MG63 (cell line): ENCODE measurements around the gene AKAP8L. TPM values are rescaled to one million over a fixed set of nuclear protein-coding genes. Genes with fewer than 3 reads are reported as not detected.
"Not testable (repeated sequence)": the region's sequence is repeated elsewhere in the genome, so short reads cannot be mapped to it uniquely, and the experiment has no call there.

Source experiments
- DNase-seq: peaks from one replicate; pipeline ENCODE4 v3.0.0-alpha.2; 2020
- H3K27me3 ChIP-seq: fragments of 250-450 bp; sonication (Bioruptor Pico); 2 replicates; pipeline ENCODE4 v1.5.1; 2020; ENCODE audit warnings: mild to moderate bottlenecking, moderate library complexity
- H3K36me3 ChIP-seq: fragments of 250-450 bp; sonication (Bioruptor Pico); 2 replicates; pipeline ENCODE4 v1.5.1; 2020; ENCODE audit warnings: mild to moderate bottlenecking, moderate library complexity
- H3K4me3 ChIP-seq: fragments of 250-450 bp; sonication (Bioruptor Pico); 2 replicates; pipeline ENCODE4 v1.5.1; 2020; ENCODE audit warnings: mild to moderate bottlenecking, moderate library complexity
- H3K9me3 ChIP-seq: fragments of 250-450 bp; sonication (Bioruptor Pico); 2 replicates; pipeline ENCODE4 v1.5.1; 2020; ENCODE audit warnings: mild to moderate bottlenecking, moderate library complexity
- total RNA-seq: library from RNA; depleted of rRNA; stranded (reverse); fragments of >200 nt; shearing (Covaris generic); gene quantifications from 2 replicates; pipeline ENCODE4 v1.2.3, GENCODE V29; 2014; ENCODE audit warnings: low replicate concordance

AKAP8L gene
- total RNA-seq, 1 experiment from 2014 or later = 108 TPM

DNA sequence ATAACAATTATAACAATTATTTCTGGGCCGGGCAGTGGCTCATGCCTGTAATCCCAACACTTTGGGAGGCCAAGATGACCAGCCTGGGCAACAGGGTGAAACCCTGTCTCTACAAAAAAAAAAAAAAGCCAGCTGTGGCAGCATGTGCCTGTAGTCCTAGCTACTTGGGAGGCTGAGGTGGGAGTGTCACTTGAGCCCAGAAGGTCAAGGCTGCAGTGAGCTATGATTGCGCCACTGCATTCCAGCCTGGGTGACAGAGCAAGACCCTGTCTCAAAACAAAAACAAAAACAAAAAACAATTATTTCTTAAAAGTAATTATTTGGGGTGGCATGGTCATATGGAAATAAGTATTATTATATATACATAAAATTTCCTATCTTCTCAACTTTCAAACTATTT, 7.4 kb downstream of the AKAP8L start:
- H3K9me3 ChIP-seq, H3K27me3 ChIP-seq, H3K4me3 ChIP-seq, DNase-seq: not testable (repeated sequence)
- H3K36me3 ChIP-seq = peaks cover 77% of the 10 kb centered on the region

GRCh38 chr19:15404780-15405211, 14.0 kb downstream of the AKAP8L start:
- H3K4me3 ChIP-seq = no peak overlapping the region
- no peaks in the 10 kb centered on the region for H3K9me3 ChIP-seq
- peaks cover 81% of the 10 kb centered on the region for H3K36me3 ChIP-seq
- DNase-seq = no peak
- no peaks in the 10 kb centered on the region for H3K27me3 ChIP-seq

DNA sequence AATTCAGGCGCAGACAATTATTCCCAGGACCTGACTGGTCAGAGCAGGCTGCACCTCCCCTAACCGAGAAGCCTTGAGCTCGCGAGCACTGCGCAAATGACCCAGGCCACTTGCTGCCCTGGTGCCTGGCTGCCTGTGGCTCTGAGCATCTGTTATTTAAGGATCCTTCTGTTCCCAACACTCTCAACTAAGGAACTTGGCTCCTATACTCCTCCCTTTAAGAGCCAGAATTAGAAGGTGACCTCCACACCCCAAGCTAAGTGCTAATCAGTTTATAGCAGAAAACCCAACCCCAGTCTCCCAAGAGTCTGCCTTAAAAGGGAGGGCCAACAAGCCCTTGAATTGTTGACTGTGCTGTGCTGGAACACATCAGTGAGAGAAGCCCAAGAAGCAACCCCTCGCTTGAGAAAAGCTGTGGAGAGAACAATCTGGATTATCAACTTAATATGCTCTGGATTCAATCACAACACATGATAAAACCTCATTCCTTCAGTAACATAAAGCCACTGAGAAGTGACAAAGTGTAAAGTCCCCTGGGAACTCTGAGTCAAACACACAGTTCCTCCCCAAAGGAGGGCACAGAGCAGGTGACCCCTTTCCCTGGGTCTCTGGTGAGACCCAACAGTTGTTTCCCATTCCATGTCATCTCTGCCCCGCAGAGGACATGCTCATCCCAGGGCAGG, 14.6 kb downstream of the AKAP8L start:
- no peaks in the 10 kb centered on the region for H3K27me3 ChIP-seq
- no peak for DNase-seq
- H3K36me3 ChIP-seq = peaks cover 81% of the 10 kb centered on the region

DNA sequence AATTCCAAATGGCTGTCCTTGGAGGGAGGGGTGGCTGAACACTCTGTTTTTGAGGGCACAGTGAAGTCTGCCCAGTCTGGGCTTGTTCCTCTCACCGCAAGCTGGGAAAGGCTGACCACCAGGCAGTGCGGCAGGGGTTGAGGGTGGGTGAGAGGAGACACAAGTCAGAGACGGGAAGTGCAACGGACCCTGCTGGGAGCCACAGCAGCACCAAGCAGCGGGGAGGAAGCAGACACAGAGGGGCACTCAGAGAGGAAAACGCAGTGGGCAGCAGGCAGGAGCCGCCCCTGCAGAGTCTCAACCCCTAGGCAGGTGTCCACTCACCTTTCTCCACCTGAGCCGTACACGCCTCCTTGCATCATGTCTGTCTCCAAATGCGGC, 15.6 kb downstream of the AKAP8L start:
- H3K27me3 ChIP-seq = no peaks in the 10 kb centered on the region
- no peak overlapping the region for H3K4me3 ChIP-seq
- H3K9me3 ChIP-seq = no peaks in the 10 kb centered on the region
- DNase-seq = no peak
- peaks cover 86% of the 10 kb centered on the region for H3K36me3 ChIP-seq

More for the DNA sequence above, 14.6 kb downstream of the AKAP8L start:
- Histone ChIP-seq H3K9me3 (no peaks in the 10 kb centered on the region), H3K4me3 (no peak overlapping the region)

- DNase-seq = no peak
- H3K36me3 ChIP-seq = peaks cover 87% of the 10 kb centered on the region
- no peak overlapping the region for H3K4me3 ChIP-seq
Measured at GRCh38 chr19:15402411-15403150, 16.2 kb downstream of the AKAP8L start.

DNA sequence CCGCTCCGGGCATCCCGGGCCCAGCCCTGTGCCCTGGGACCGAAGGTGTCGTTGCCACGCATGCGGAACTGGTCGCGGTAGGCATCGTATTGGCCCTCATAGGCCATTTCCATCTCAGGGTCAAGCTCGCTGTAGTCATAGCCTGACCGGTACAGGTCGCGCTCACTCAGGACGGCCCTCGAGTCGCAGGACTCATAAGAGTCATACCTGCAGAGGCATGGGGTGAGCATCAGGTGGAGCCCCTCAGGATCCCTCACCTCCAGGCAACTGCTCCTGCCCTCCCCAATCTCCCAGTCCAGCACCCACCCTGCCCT, 17.4 kb downstream of the AKAP8L start:
- H3K9me3 ChIP-seq = no peaks in the 10 kb centered on the region
- H3K27me3 ChIP-seq = no peaks in the 10 kb centered on the region
- DNase-seq = no peak
- H3K4me3 ChIP-seq = no peak overlapping the region
- H3K36me3 ChIP-seq = peaks cover 94% of the 10 kb centered on the region

More at GRCh38 chr19:15402411-15403150, 16.2 kb downstream of the AKAP8L start:
- H3K9me3 ChIP-seq = no peaks in the 10 kb centered on the region
- H3K27me3 ChIP-seq = no peaks in the 10 kb centered on the region

- H3K36me3 ChIP-seq = peaks cover 96% of the 10 kb centered on the region
- H3K4me3 ChIP-seq = no peak overlapping the region
- H3K9me3 ChIP-seq = no peaks in the 10 kb centered on the region
- no peak for DNase-seq
- no peaks in the 10 kb centered on the region for H3K27me3 ChIP-seq
Measured at GRCh38 chr19:15400521-15401396, 18.0 kb downstream of the AKAP8L start.

GRCh38 chr19:15399635-15400034, 19.2 kb downstream of the AKAP8L start:
- Histone ChIP-seq H3K4me3 (no peak overlapping the region), H3K36me3 (peaks cover 98% of the 10 kb centered on the region), H3K9me3 (no peaks in the 10 kb centered on the region), H3K27me3 (no peaks in the 10 kb centered on the region)
- DNase-seq = no peak

- peaks cover 98% of the 10 kb centered on the region for H3K36me3 ChIP-seq
- no peaks in the 10 kb centered on the region for H3K27me3 ChIP-seq
- no peaks in the 10 kb centered on the region for H3K9me3 ChIP-seq
Measured at GRCh38 chr19:15399234-15399515, 19.6 kb downstream of the AKAP8L start.

GRCh38 chr19:15398501-15399233, 20.1 kb downstream of the AKAP8L start:
- no peak overlapping the region for H3K4me3 ChIP-seq
- no peaks in the 10 kb centered on the region for H3K27me3 ChIP-seq
- no peak for DNase-seq
- peaks cover 98% of the 10 kb centered on the region for H3K36me3 ChIP-seq
- no peaks in the 10 kb centered on the region for H3K9me3 ChIP-seq

More at GRCh38 chr19:15399234-15399515, 19.6 kb downstream of the AKAP8L start:
- no peak for DNase-seq
- H3K4me3 ChIP-seq = no peak overlapping the region

GRCh38 chr19:15397782-15398181, 21.0 kb downstream of the AKAP8L start:
- no peak for DNase-seq
- H3K27me3 ChIP-seq = no peaks in the 10 kb centered on the region
- no peaks in the 10 kb centered on the region for H3K9me3 ChIP-seq
- no peak overlapping the region for H3K4me3 ChIP-seq
- peaks cover 98% of the 10 kb centered on the region for H3K36me3 ChIP-seq

DNA sequence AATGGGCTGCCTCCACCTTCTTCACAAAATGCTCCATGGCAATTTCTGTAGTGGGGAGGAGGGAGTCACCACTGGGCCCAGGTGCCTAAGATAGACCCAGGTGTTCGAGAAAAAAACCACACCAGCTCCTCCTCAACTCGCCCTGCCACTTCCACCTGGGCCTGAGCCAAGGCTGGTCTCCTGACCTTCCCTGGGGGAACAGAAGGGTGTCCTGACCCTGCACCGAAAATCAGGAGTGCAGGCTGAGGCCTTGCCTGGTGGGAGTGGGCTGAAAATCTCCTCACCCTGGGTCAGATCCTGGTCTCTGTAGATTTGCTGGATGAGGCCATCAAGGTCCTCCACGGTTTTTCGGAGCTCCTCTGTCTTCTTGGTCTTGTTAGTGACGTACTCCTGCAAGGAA, 21.6 kb downstream of the AKAP8L start:
- DNase-seq = no peak
- Histone ChIP-seq H3K27me3 (no peaks in the 10 kb centered on the region), H3K9me3 (no peaks in the 10 kb centered on the region), H3K36me3 (peaks cover 96% of the 10 kb centered on the region), H3K4me3 (no peak overlapping the region)

- Histone ChIP-seq H3K36me3 (peaks cover 96% of the 10 kb centered on the region), H3K4me3 (no peak overlapping the region)
- DNase-seq = no peak
Measured at GRCh38 chr19:15396436-15396835, 22.4 kb downstream of the AKAP8L start.

DNA sequence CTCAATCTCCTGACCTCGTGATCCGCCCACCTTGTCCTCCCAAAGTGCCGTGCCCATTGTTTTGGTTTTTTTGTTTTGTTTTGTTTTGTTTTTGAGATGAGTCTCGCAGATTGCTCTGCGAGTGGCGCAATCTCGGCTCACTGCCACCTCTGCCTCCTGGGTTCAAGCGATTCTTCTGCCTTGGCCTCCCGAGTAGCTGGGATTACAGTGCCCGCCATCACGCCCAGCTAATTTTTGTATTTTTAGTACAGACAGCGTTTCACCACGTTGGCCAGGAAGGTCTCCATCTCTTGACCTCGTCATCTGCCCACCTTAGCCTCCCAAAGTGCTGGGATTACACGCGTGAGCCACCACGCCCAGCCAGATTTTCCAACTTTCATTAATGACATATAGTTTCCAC, 23.5 kb downstream of the AKAP8L start:
- H3K27me3 ChIP-seq, H3K9me3 ChIP-seq, DNase-seq, H3K4me3 ChIP-seq: not testable (repeated sequence)
- H3K36me3 ChIP-seq = peaks cover 91% of the 10 kb centered on the region

More at GRCh38 chr19:15396436-15396835, 22.4 kb downstream of the AKAP8L start:
- H3K9me3 ChIP-seq = no peaks in the 10 kb centered on the region; the same call in 1 of the 2 replicates
- H3K27me3 ChIP-seq = no peaks in the 10 kb centered on the region

- peaks cover 88% of the 10 kb centered on the region for H3K36me3 ChIP-seq
- H3K4me3 ChIP-seq = no peak overlapping the region
- H3K9me3 ChIP-seq = no peaks in the 10 kb centered on the region; the same call in 1 of the 2 replicates
- no peaks in the 10 kb centered on the region for H3K27me3 ChIP-seq
- DNase-seq = no peak
Measured at GRCh38 chr19:15394426-15394825, 24.4 kb downstream of the AKAP8L start.

- no peak overlapping the region for H3K4me3 ChIP-seq
- no peak for DNase-seq
- no peaks in the 10 kb centered on the region; the same call in 1 of the 2 replicates for H3K9me3 ChIP-seq
- peaks cover 87% of the 10 kb centered on the region for H3K36me3 ChIP-seq
- no peaks in the 10 kb centered on the region for H3K27me3 ChIP-seq
Measured at GRCh38 chr19:15393963-15394362, 24.8 kb downstream of the AKAP8L start.

GRCh38 chr19:15390814-15391213, 28.0 kb downstream of the AKAP8L start:
- no peak for DNase-seq
- H3K36me3 ChIP-seq = peaks cover 75% of the 10 kb centered on the region
- no peak overlapping the region for H3K4me3 ChIP-seq
- H3K27me3 ChIP-seq = no peaks in the 10 kb centered on the region
- H3K9me3 ChIP-seq = no peaks in the 10 kb centered on the region; the same call in 1 of the 2 replicates
